Measurements from ENCODE around the gene ACHE. TPM values are rescaled to one million over a fixed set of nuclear protein-coding genes. Genes with fewer than 3 reads are reported as not detected.

ACHE gene
- total RNA-seq, 1 donor, result not detected

- TF ChIP-seq, protein P1, sequence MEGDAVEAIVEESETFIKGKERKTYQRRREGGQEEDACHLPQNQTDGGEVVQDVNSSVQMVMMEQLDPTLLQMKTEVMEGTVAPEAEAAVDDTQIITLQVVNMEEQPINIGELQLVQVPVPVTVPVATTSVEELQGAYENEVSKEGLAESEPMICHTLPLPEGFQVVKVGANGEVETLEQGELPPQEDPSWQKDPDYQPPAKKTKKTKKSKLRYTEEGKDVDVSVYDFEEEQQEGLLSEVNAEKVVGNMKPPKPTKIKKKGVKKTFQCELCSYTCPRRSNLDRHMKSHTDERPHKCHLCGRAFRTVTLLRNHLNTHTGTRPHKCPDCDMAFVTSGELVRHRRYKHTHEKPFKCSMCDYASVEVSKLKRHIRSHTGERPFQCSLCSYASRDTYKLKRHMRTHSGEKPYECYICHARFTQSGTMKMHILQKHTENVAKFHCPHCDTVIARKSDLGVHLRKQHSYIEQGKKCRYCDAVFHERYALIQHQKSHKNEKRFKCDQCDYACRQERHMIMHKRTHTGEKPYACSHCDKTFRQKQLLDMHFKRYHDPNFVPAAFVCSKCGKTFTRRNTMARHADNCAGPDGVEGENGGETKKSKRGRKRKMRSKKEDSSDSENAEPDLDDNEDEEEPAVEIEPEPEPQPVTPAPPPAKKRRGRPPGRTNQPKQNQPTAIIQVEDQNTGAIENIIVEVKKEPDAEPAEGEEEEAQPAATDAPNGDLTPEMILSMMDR (IDR thresholded peaks at IDR 0.05; ENCODE audit: insufficient read depth, low read length), result peak; percentile 59
- H3K4me3 ChIP-seq (ENCODE audit: low read depth, low read length), result peak within 1 kb of the TSS; percentile 86
- DNase-seq (ENCODE audit: low read depth), result peak; percentile 98
Measured at GRCh38 chr7:100874577-100875355, 20.9 kb downstream of the ACHE start, which contains the start of gene SRRT. TSS of gene SRRT (plus strand) at chr7:100875103. CDS start at chr7:100875591, 488 bp downstream.

DNA sequence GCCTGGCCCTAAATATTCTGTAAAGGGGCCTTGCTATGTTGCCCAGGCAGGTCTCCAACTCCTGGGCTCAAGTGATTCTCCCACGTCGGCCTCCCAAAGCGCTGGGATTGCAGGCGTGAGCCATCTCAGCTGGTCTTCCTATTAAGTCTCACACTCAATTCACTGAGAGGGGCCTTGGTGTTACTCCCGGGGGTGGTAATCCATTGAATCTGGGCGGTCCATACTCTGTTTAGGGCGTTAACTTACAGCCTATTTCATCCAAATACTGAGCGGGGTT is 21.4 kb downstream of the ACHE start:
- TF ChIP-seq, protein P1 (IDR thresholded peaks at IDR 0.05; ENCODE audit: insufficient read depth, low read length), result no peak
- DNase-seq (ENCODE audit: low read depth), result no peak
- peak overlapping the region; percentile 75 for H3K4me3 ChIP-seq (ENCODE audit: low read depth, low read length)

DNA sequence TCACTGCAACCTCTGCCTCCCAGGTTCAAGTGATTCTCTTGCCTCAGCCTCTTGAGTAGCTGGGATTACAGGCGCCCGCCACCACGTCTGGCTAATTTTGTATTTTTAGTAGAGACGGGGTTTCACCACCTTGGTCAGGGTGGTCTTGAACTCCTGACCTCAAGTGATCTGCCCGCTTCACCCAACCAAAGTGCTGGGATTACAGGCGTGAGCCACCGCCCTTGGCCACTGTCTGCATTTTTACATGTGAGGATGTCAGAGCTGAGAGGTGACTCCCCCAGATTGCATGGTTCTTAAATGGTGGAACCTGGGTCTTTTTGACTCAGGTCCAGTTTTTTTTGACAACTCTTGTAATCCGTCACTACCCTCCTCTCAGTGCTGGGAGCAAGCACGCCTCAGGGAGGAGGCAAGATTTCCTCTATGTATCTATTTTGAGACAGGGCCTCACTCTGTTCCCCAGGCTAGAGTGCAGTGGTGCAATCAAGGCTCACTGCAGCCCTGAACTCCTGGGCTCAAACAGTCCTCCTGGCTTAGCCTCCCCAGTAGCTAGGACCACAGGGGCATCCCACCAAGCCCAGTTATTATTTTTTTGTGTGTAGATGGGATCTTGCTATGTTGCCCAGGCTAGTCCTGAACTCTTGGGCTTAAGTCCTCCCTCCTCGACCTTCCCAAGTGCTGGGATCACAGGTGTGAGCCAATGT is 21.9 kb downstream of the ACHE start:
- no peak for DNase-seq (ENCODE audit: low read depth)
- peak overlapping the region; percentile 75 for H3K4me3 ChIP-seq (ENCODE audit: low read depth, low read length)
- TF ChIP-seq, protein P1 (IDR thresholded peaks at IDR 0.05; ENCODE audit: insufficient read depth, low read length), result no peak

- peak overlapping the region; percentile 93 for H3K4me3 ChIP-seq (ENCODE audit: low read depth, low read length)
- TF ChIP-seq, protein P1 (IDR thresholded peaks at IDR 0.05; ENCODE audit: insufficient read depth, low read length), result no peak
- DNase-seq (ENCODE audit: low read depth), result no peak
Measured at GRCh38 chr7:100867776-100868485, 27.8 kb downstream of the ACHE start.

GRCh38 chr7:100867040-100867775 is 28.5 kb downstream of the ACHE start, which contains the start of gene TRIP6:
TSS of gene TRIP6 (plus strand) at chr7:100867387. CDS start at chr7:100867498, 111 bp downstream.
- peak; percentile 94 for DNase-seq (ENCODE audit: low read depth)
- H3K4me3 ChIP-seq (ENCODE audit: low read depth, low read length), result peak within 1 kb of the TSS; percentile 93
- TF ChIP-seq, protein P1 (IDR thresholded peaks at IDR 0.05; ENCODE audit: insufficient read depth, low read length), result no peak

- DNase-seq (ENCODE audit: low read depth), result no peak
- TF ChIP-seq, protein P1 (IDR thresholded peaks at IDR 0.05; ENCODE audit: insufficient read depth, low read length), result no peak
- H3K4me3 ChIP-seq (ENCODE audit: low read depth, low read length), result peak overlapping the region; percentile 93
Measured at GRCh38 chr7:100866729-100867039, 29.0 kb downstream of the ACHE start.
